ENCODE data around the gene MATN1.

GRCh38 chr1:30715886-30716285, 7.5 kb downstream of the MATN1 start:
- no peak for TF ChIP-seq CTCF (IDR thresholded peaks at IDR 0.05)
- TF ChIP-seq POLR2A (IDR thresholded peaks at IDR 0.05) = no peak
